Naive B cell (primary cell): ENCODE results near the gene DHRS3. TPM values are rescaled to one million over a fixed set of nuclear protein-coding genes. Genes with fewer than 3 reads are reported as not detected.

Experiments used
- ATAC-seq, 2 donors: fragments of 150-1000 bp; cut with Tn5 transposase; 2 replicates each; pipeline ENCODE4 v1.10.0; 2021; ENCODE audit warnings: low read depth in 2 of 2, mild to moderate bottlenecking in 2 of 2, moderate library complexity in 2 of 2
- DNase-seq: peaks from one replicate; pipeline ENCODE4 v3.0.0; 2022
- H3K27ac Mint-ChIP-seq, 6 donors: one replicate each; pipeline ENCODE4 v1.8.0; 2020 to 2022; ENCODE audit warnings: mild to moderate bottlenecking in 6 of 6, mixed read lengths in 6 of 6, moderate library complexity in 5 of 6, inconsistent platforms in 2 of 6
- H3K27me3 Mint-ChIP-seq, 3 donors: one replicate each; pipeline ENCODE4 v1.8.0; 2021 to 2022; ENCODE audit warnings: mixed read lengths in 3 of 3, mild to moderate bottlenecking in 1 of 3
- H3K36me3 Mint-ChIP-seq, 2 donors: one replicate each; pipeline ENCODE4 v1.8.0; 2020 to 2022; ENCODE audit warnings: mixed read lengths in 2 of 2, inconsistent platforms in 1 of 2, mild to moderate bottlenecking in 1 of 2
- H3K4me1 Mint-ChIP-seq, 3 donors: one replicate each; pipeline ENCODE4 v1.8.0; 2020 to 2022; ENCODE audit warnings: mixed read lengths in 3 of 3, inconsistent platforms in 1 of 3, mild to moderate bottlenecking in 1 of 3, moderate library complexity in 1 of 3
- H3K4me3 Mint-ChIP-seq, 8 donors: one replicate each; pipeline ENCODE4 v1.8.0; 2020 to 2022; ENCODE audit warnings: mild to moderate bottlenecking in 8 of 8, mixed read lengths in 8 of 8, moderate library complexity in 8 of 8, inconsistent platforms in 2 of 8
- H3K9me3 Mint-ChIP-seq, 7 donors: one replicate each; pipeline ENCODE4 v1.8.0; 2020 to 2022; ENCODE audit warnings: mixed read lengths in 7 of 7, mild to moderate bottlenecking in 5 of 7, inconsistent platforms in 2 of 7, moderate library complexity in 1 of 7
- polyA plus RNA-seq, 6 donors: library from polyadenylated mRNA; unstranded; fragments of 300-500 nt; fragmentation: Illumina TruSeq; gene quantifications; one replicate each; pipeline ENCODE4 v1.2.3, GENCODE V29; 2021; ENCODE audit warnings: low read depth in 6 of 6

The DHRS3 gene
- polyA plus RNA-seq, 6 donors from 2014 or later = 0.21 to 1.9 (median 0.47) TPM; not detected in 1

- Mint-ChIP-seq H3K36me3 (no peaks in the 10 kb centered on the region), H3K9me3 (no peaks in the 10 kb centered on the region), H3K4me1 (no peaks in the 10 kb centered on the region), H3K4me3 (peak overlapping the region in 1 of 8 donors; percentile 66), H3K27me3 (peaks cover 0 to 11% (median 0%) of the 10 kb centered on the region in 3 donors), H3K27ac (no peak overlapping the region)
- no peak for ATAC-seq
- no peak for DNase-seq
Observed at GRCh38 chr1:12631571-12631970, 13.6 kb upstream of the DHRS3 start.

- H3K27ac Mint-ChIP-seq = no peak overlapping the region
- H3K4me1 Mint-ChIP-seq = no peaks in the 10 kb centered on the region
- no peaks in the 10 kb centered on the region for H3K36me3 Mint-ChIP-seq
- no peak for ATAC-seq
- no peak for DNase-seq
- H3K9me3 Mint-ChIP-seq = no peaks in the 10 kb centered on the region
- H3K27me3 Mint-ChIP-seq = peaks cover 0 to 11% (median 0%) of the 10 kb centered on the region in 3 donors
- peak overlapping the region in 1 of 8 donors; percentile 35 for H3K4me3 Mint-ChIP-seq
Observed at GRCh38 chr1:12630946-12631530, 13.0 kb upstream of the DHRS3 start.

GRCh38 chr1:12629985-12630760 is 12.2 kb upstream of the DHRS3 start:
- ATAC-seq = no peak
- no peak overlapping the region for H3K27ac Mint-ChIP-seq
- H3K27me3 Mint-ChIP-seq = peaks cover 0 to 7% (median 0%) of the 10 kb centered on the region in 3 donors

GRCh38 chr1:12629511-12629956 is 11.5 kb upstream of the DHRS3 start:
- Mint-ChIP-seq H3K4me1 (no peaks in the 10 kb centered on the region), H3K9me3 (no peaks in the 10 kb centered on the region), H3K27me3 (peaks cover 0 to 4% (median 0%) of the 10 kb centered on the region in 3 donors), H3K36me3 (no peaks in the 10 kb centered on the region), H3K27ac (no peak overlapping the region), H3K4me3 (no peak overlapping the region)
- DNase-seq (no peak), ATAC-seq (no peak)

More at GRCh38 chr1:12629985-12630760, 12.2 kb upstream of the DHRS3 start:
- Mint-ChIP-seq H3K9me3 (no peaks in the 10 kb centered on the region), H3K36me3 (no peaks in the 10 kb centered on the region), H3K4me1 (no peaks in the 10 kb centered on the region), H3K4me3 (no peak overlapping the region)
- DNase-seq = no peak

GRCh38 chr1:12627296-12627695 is 9.3 kb upstream of the DHRS3 start:
- DNase-seq (no peak), ATAC-seq (no peak)
- no peaks in the 10 kb centered on the region for H3K36me3 Mint-ChIP-seq
- H3K4me1 Mint-ChIP-seq = no peaks in the 10 kb centered on the region
- H3K4me3 Mint-ChIP-seq = no peak overlapping the region
- no peak overlapping the region for H3K27ac Mint-ChIP-seq
- peaks cover 0 to 4% (median 0%) of the 10 kb centered on the region in 3 donors for H3K27me3 Mint-ChIP-seq
- no peaks in the 10 kb centered on the region for H3K9me3 Mint-ChIP-seq

GRCh38 chr1:12626888-12627287 is 8.9 kb upstream of the DHRS3 start:
- ATAC-seq = no peak
- Mint-ChIP-seq H3K27ac (no peak overlapping the region), H3K9me3 (no peaks in the 10 kb centered on the region), H3K27me3 (peaks cover 0 to 3% (median 0%) of the 10 kb centered on the region in 3 donors), H3K4me3 (no peak overlapping the region), H3K4me1 (no peaks in the 10 kb centered on the region), H3K36me3 (no peaks in the 10 kb centered on the region)
- no peak for DNase-seq

- H3K4me3 Mint-ChIP-seq = no peak overlapping the region
- H3K27ac Mint-ChIP-seq = no peak overlapping the region
- DNase-seq (no peak), ATAC-seq (no peak)
- no peaks in the 10 kb centered on the region for H3K27me3 Mint-ChIP-seq
- no peaks in the 10 kb centered on the region for H3K4me1 Mint-ChIP-seq
- H3K9me3 Mint-ChIP-seq = no peaks in the 10 kb centered on the region
- H3K36me3 Mint-ChIP-seq = no peaks in the 10 kb centered on the region
Observed at GRCh38 chr1:12625276-12625675, 7.3 kb upstream of the DHRS3 start.

GRCh38 chr1:12622506-12622905 is 4.5 kb upstream of the DHRS3 start:
- Mint-ChIP-seq H3K4me3 (no peak overlapping the region), H3K27me3 (peaks cover 9 to 27% (median 12%) of the 10 kb centered on the region in 3 donors), H3K4me1 (peaks cover 18 to 27% (median 20%) of the 10 kb centered on the region in 3 donors), H3K9me3 (no peaks in the 10 kb centered on the region), H3K36me3 (no peaks in the 10 kb centered on the region), H3K27ac (no peak overlapping the region)
- ATAC-seq (no peak), DNase-seq (no peak)

- H3K27ac Mint-ChIP-seq = no peak overlapping the region
- H3K9me3 Mint-ChIP-seq = no peaks in the 10 kb centered on the region
- H3K4me3 Mint-ChIP-seq = peak overlapping the region in 1 of 8 donors; percentile 30
- H3K27me3 Mint-ChIP-seq = peaks cover 9 to 34% (median 15%) of the 10 kb centered on the region in 3 donors
- ATAC-seq = no peak
- DNase-seq = no peak
- H3K36me3 Mint-ChIP-seq = no peaks in the 10 kb centered on the region
- H3K4me1 Mint-ChIP-seq = peaks cover 24 to 34% (median 24%) of the 10 kb centered on the region in 3 donors
Observed at GRCh38 chr1:12621346-12622335, 3.6 kb upstream of the DHRS3 start.

GRCh38 chr1:12620931-12621330 is 2.9 kb upstream of the DHRS3 start:
- peaks cover 9 to 41% (median 22%) of the 10 kb centered on the region in 3 donors for H3K27me3 Mint-ChIP-seq
- H3K9me3 Mint-ChIP-seq = no peaks in the 10 kb centered on the region
- DNase-seq (no peak), ATAC-seq (no peak)
- H3K4me3 Mint-ChIP-seq = peak overlapping the region in 1 of 8 donors; percentile 30
- H3K36me3 Mint-ChIP-seq = no peaks in the 10 kb centered on the region
- H3K4me1 Mint-ChIP-seq = peaks cover 31 to 41% (median 31%) of the 10 kb centered on the region in 3 donors
- H3K27ac Mint-ChIP-seq = no peak overlapping the region

- no peak for ATAC-seq
- peaks cover 35 to 46% (median 35%) of the 10 kb centered on the region in 3 donors for H3K4me1 Mint-ChIP-seq
- no peaks in the 10 kb centered on the region for H3K9me3 Mint-ChIP-seq
- H3K27ac Mint-ChIP-seq = no peak overlapping the region
- no peak for DNase-seq
- peaks cover 9 to 45% (median 27%) of the 10 kb centered on the region in 3 donors for H3K27me3 Mint-ChIP-seq
- no peaks in the 10 kb centered on the region for H3K36me3 Mint-ChIP-seq
- H3K4me3 Mint-ChIP-seq = peak overlapping the region in 1 of 8 donors; percentile 95
Observed at GRCh38 chr1:12620488-12620865, 2.5 kb upstream of the DHRS3 start.

GRCh38 chr1:12619792-12620487 is 1.9 kb upstream of the DHRS3 start:
- no peaks in the 10 kb centered on the region for H3K9me3 Mint-ChIP-seq
- peak; percentile 48 to 68 for ATAC-seq
- peaks cover 35 to 47% (median 41%) of the 10 kb centered on the region in 3 donors for H3K4me1 Mint-ChIP-seq
- H3K27me3 Mint-ChIP-seq = peaks cover 9 to 51% (median 32%) of the 10 kb centered on the region in 3 donors
- DNase-seq = peak; percentile 63
- no peaks in the 10 kb centered on the region for H3K36me3 Mint-ChIP-seq
- peak overlapping the region; percentile 87 to 96 (median 94) for H3K4me3 Mint-ChIP-seq
- H3K27ac Mint-ChIP-seq = peak overlapping the region in 2 of 6 donors; percentile 49 to 77
